Activated CD8-positive, alpha-beta T cell treated with anti-CD3 and anti-CD28 coated beads, Interleukin-2, amount 10 ng/mL, durations not matched to agents 7 days and 5 days (primary cell): Measurements from ENCODE around the gene ZBTB44. TPM values are rescaled to one million over a fixed set of nuclear protein-coding genes. Genes with fewer than 3 reads are reported as not detected.
"Not testable (repeated sequence)": the region's sequence is repeated elsewhere in the genome, so short reads cannot be mapped to it uniquely, and the experiment has no call there.

Experiments used
- ATAC-seq: fragments of 150-1000 bp; cut with Tn5 transposase; one replicate; pipeline ENCODE4 v1.10.0; 2021; ENCODE audit warnings: moderate library complexity
- CTCF ChIA-PET: fragments of 350-600 bp; sonication (Branson Sonifier 250); formaldehyde crosslinking; loops from one replicate; lab custom pipeline; 2021; ENCODE audit warnings: antibody characterized with exemption; lab: Charles Lee
- POLR2A ChIA-PET: fragments of 350-600 bp; sonication (Branson Sonifier 250); formaldehyde crosslinking; loops from one replicate; lab custom pipeline; 2021; ENCODE audit warnings: antibody characterized with exemption; lab: Charles Lee
- DNase-seq: peaks from one replicate; pipeline ENCODE4 v3.0.0-alpha.2; 2020
- H3K27ac Mint-ChIP-seq: one replicate; pipeline ENCODE4 v1.8.0; 2021; ENCODE audit warnings: mild to moderate bottlenecking, mixed read lengths
- H3K27me3 Mint-ChIP-seq: one replicate; pipeline ENCODE4 v1.8.0; 2021; ENCODE audit warnings: low read depth, mixed read lengths
- H3K36me3 Mint-ChIP-seq: one replicate; pipeline ENCODE4 v1.8.0; 2021; ENCODE audit warnings: low read depth, mixed read lengths
- H3K4me1 Mint-ChIP-seq: one replicate; pipeline ENCODE4 v1.8.0; 2021; ENCODE audit warnings: low read depth, mixed read lengths
- H3K4me3 Mint-ChIP-seq: one replicate; pipeline ENCODE4 v1.8.0; 2021; ENCODE audit warnings: mild to moderate bottlenecking, mixed read lengths
- H3K9me3 Mint-ChIP-seq: one replicate; pipeline ENCODE4 v1.8.0; 2022; ENCODE audit warnings: mixed read lengths; ENCODE audit not compliant: insufficient read depth
- total RNA-seq, 2 experiments: library from RNA; stranded (reverse); gene quantifications; one replicate each; pipeline ENCODE4 v1.2.3, GENCODE V29; 2021

ZBTB44 gene
- total RNA-seq, 2 experiments from 2014 or later: 37.8 to 42.1 TPM

DNA sequence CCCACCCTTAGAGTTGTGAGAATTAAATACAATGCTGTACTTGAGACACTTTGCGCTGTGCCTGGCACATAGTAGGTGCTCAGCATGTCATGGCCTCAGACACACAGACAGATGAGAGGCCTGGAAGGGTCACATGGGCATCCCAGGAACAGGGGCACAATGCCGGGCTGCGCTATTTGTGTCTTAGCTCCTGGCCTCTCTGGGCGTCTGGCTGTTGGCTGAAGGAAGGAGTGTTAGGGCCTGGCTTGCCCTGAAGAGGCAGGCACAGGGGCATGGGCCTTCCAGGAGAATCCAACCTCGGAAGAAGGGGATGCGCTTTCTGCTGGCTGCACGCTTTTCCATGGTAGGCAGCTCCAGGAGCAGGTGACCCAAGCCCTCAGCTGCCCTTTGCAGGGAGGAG is 113.7 kb downstream of the ZBTB44 start:
- Mint-ChIP-seq H3K9me3 (no peaks in the 10 kb centered on the region), H3K27ac (no peak overlapping the region), H3K27me3 (no peaks in the 10 kb centered on the region), H3K36me3 (no peaks in the 10 kb centered on the region), H3K4me1 (no peaks in the 10 kb centered on the region), H3K4me3 (no peak overlapping the region)
- POLR2A ChIA-PET: no interaction called here
- CTCF ChIA-PET: interaction anchor here (0.8 to 2.2 kb wide), 2 partner anchors 12 to 661 kb away, joined by 3 to 6 read pairs; no protein-coding TSS in a partner anchor
- no peak for ATAC-seq
- DNase-seq: no peak

DNA sequence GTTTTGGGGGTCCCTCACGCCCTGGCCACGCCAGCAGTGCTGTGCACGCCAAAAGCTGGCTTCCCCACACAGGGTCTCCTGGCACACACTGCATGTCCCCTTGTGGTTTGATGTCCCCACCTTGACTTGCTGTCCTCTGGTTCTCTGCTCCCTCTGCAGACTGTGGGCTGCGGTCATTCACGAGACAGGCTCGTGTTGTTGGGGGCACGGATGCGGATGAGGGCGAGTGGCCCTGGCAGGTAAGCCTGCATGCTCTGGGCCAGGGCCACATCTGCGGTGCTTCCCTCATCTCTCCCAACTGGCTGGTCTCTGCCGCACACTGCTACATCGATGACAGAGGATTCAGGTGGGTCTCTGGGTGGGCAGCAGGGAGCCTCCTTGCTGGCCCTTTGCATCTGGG is 114.9 kb downstream of the ZBTB44 start:
- POLR2A ChIA-PET: interaction anchor here (0.5 kb wide), 1 partner anchor 138 kb away, joined by 4 read pairs; no protein-coding TSS in a partner anchor
- no peaks in the 10 kb centered on the region for H3K27me3 Mint-ChIP-seq
- ATAC-seq: no peak
- CTCF ChIA-PET: no interaction called here
- H3K36me3 Mint-ChIP-seq: no peaks in the 10 kb centered on the region
- DNase-seq: no peak
- H3K9me3 Mint-ChIP-seq: no peaks in the 10 kb centered on the region
- no peak overlapping the region for H3K4me3 Mint-ChIP-seq
- no peaks in the 10 kb centered on the region for H3K4me1 Mint-ChIP-seq
- H3K27ac Mint-ChIP-seq: no peak overlapping the region

DNA sequence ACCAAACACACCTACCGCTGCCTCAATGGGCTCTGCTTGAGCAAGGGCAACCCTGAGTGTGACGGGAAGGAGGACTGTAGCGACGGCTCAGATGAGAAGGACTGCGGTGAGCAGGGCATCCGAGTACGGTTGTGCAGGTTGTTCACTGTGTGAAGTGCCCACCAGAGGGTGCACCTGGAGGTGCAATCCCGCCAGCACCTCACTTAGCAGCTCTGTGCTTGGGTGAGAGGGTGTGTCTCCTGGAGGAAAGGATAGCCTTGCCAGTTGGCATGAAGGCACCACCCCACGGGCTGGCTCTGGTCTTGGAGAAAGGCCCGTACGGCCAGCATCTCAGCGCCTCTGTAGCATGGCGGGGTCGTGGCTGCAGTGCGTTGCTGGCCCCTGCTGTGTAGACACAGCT is 115.8 kb downstream of the ZBTB44 start:
- H3K27me3 Mint-ChIP-seq: no peaks in the 10 kb centered on the region
- no peak overlapping the region for H3K4me3 Mint-ChIP-seq
- H3K4me1 Mint-ChIP-seq: no peaks in the 10 kb centered on the region
- H3K27ac Mint-ChIP-seq: no peak overlapping the region
- ChIA-PET POLR2A (no interaction called here), CTCF (no interaction called here)
- H3K36me3 Mint-ChIP-seq: no peaks in the 10 kb centered on the region
- no peaks in the 10 kb centered on the region for H3K9me3 Mint-ChIP-seq
- no peak for DNase-seq
- ATAC-seq: no peak

DNA sequence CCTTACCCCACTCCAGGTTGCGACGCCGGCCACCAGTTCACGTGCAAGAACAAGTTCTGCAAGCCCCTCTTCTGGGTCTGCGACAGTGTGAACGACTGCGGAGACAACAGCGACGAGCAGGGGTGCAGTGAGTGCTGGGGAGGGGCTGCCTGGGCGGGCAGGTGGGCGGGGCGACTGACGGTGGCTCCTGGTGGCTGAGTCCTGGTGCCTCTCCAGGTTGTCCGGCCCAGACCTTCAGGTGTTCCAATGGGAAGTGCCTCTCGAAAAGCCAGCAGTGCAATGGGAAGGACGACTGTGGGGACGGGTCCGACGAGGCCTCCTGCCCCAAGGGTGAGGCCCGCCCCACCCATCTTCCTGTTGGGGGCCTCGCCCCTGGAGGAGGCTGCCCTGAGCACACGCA is 116.4 kb downstream of the ZBTB44 start:
- DNase-seq: no peak
- no peak overlapping the region for H3K4me3 Mint-ChIP-seq
- H3K27ac Mint-ChIP-seq: no peak overlapping the region
- no peaks in the 10 kb centered on the region for H3K4me1 Mint-ChIP-seq
- no peaks in the 10 kb centered on the region for H3K9me3 Mint-ChIP-seq
- H3K27me3 Mint-ChIP-seq: no peaks in the 10 kb centered on the region
- POLR2A ChIA-PET: no interaction called here
- CTCF ChIA-PET: no interaction called here
- ATAC-seq: no peak
- no peaks in the 10 kb centered on the region for H3K36me3 Mint-ChIP-seq

DNA sequence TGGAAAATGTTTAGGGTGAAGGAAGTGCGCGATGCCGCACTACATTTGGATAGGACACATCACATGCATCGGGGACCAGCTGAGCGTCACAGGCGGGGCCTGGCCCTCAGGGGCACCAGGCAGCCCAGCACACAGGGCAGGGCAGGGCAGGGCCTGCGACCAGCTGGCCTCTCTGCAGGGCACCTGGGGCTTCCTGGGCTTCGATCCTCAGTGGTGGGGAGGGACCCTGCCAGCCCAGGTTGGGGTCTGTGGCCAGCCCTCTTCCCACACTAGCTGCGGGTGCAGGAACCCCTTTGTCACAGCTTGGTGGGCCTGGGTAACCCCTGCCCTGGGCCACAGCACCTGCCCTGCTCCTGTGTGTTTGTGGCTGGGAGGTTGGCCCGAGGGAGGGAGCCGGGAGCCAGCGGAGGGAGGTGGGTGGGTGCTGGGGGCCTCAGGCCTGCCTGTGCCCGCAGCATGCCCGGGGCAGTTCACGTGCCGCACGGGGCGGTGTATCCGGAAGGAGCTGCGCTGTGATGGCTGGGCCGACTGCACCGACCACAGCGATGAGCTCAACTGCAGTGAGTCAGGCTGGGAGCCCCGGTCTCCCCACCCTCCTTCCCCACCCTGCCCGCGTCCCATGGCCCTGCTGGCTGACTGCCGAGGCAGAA is 117.2 kb downstream of the ZBTB44 start:
- ChIA-PET CTCF (no interaction called here), POLR2A (no interaction called here)
- H3K9me3 Mint-ChIP-seq: no peaks in the 10 kb centered on the region
- ATAC-seq (no peak), DNase-seq (no peak)
- no peak overlapping the region for H3K27ac Mint-ChIP-seq
- no peaks in the 10 kb centered on the region for H3K36me3 Mint-ChIP-seq
- no peaks in the 10 kb centered on the region for H3K27me3 Mint-ChIP-seq
- no peak overlapping the region for H3K4me3 Mint-ChIP-seq
- no peaks in the 10 kb centered on the region for H3K4me1 Mint-ChIP-seq

DNA sequence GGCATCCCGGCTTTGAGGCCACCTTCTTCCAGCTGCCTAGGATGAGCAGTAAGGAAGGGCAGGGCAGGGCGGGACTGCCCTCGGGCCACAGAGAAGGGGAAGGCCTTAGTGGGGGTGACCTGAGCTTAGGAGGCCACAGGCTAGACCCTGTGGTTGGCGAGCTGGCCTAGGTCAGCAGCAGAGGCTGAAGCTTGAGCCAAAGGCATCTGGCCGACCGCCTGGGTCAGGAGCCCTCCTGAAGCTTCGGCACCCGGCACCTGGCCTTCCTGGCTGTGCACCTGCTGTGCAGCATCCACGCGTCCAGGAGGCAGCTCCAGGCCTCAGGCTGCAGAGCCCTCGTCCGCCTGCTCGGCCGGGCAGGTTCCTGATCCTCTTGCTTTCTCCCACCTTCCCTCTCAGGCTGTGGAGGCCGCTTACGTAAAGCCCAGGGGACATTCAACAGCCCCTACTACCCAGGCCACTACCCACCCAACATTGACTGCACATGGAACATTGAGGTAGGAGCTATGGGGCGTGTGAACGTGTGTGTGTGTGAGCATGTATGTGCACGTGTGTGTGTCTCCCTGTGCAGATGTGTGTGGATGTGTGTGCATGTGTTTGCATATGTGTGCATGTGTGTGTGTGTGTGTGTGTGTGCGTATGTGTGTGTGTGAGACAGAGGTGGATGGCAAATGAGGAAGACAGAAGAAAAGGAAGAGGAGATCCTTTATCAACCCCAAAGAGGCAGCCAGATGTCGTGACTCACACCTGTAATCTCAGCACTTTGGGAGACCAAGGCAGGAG is 120.3 kb downstream of the ZBTB44 start:
- DNase-seq: no peak
- ChIA-PET CTCF (no interaction called here), POLR2A (interaction anchor here (0.5 kb wide), 1 partner anchor 289 kb away, joined by 3 read pairs; no protein-coding TSS in a partner anchor)
- H3K4me1 Mint-ChIP-seq: no peaks in the 10 kb centered on the region
- ATAC-seq: no peak
- H3K27me3 Mint-ChIP-seq: no peaks in the 10 kb centered on the region
- H3K9me3 Mint-ChIP-seq: no peaks in the 10 kb centered on the region
- H3K4me3 Mint-ChIP-seq: no peak overlapping the region
- no peaks in the 10 kb centered on the region for H3K36me3 Mint-ChIP-seq
- no peak overlapping the region for H3K27ac Mint-ChIP-seq

DNA sequence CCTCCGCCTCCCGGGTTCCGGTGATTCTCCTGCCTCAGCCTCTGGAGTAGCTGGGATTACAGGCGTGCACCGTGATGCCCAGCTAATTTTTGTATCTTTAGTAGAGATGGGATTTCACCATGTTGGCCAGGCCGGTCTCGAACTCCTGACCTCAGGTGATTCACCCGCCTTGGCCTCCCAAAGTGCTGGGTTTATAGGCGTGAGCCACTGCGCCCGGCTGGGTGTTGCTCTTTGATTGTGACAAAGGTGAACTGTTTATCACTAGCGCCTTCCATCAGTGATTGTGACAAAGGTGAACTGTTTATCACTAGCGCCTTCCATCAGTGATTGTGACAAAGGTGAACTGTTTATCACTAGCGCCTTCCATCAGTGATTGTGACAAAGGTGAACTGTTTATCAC is 121.2 kb downstream of the ZBTB44 start:
- H3K36me3 Mint-ChIP-seq, H3K4me3 Mint-ChIP-seq, H3K27me3 Mint-ChIP-seq, CTCF ChIA-PET, H3K4me1 Mint-ChIP-seq, DNase-seq, H3K27ac Mint-ChIP-seq, ATAC-seq, H3K9me3 Mint-ChIP-seq, POLR2A ChIA-PET: not testable (repeated sequence)

DNA sequence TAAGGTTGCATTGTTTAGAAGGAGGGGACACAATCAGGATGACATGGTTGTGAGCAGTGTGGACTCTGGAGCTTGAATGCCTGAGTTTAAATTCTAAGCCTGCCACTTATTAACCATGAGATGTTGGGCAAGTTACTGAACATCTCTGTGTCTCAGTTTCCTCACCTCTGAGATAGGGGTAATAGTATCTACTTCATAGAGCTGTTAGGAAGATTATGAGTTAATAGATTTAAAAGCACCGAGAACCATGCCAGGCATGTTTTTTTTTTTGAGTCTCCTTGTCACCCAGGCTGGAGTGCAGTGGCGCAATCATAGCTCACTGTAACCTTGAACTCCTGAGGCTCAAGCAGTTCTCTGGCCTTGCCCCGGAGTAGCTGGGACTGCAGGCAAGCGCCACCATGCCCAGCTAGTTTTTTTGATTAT is 121.9 kb downstream of the ZBTB44 start:
- ATAC-seq: no peak
- Mint-ChIP-seq H3K9me3 (no peaks in the 10 kb centered on the region), H3K4me1 (no peaks in the 10 kb centered on the region), H3K4me3 (no peak overlapping the region), H3K36me3 (no peaks in the 10 kb centered on the region), H3K27me3 (no peaks in the 10 kb centered on the region), H3K27ac (no peak overlapping the region)
- DNase-seq: no peak
- CTCF ChIA-PET: no interaction called here
- POLR2A ChIA-PET: no interaction called here

DNA sequence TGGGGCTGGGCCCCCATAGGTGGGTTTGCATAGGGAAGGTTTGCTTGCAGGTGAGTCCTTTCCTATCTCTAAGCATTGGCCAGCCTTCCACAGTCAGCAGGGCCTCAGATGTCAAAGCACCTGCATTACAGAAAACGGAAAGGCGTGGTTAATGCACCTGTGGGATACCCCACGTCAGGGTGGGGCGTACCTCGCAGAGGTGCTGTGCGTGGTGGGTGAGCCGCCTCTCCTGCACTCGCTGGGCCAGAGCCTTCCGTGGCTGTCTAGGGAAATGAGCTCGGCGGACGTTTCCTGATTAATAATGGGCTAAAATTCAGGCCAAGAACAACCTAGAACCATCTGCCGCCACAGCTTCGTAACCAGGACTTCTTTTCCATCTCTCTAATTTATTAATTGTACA is 122.8 kb downstream of the ZBTB44 start:
- H3K4me3 Mint-ChIP-seq: no peak overlapping the region
- no peaks in the 10 kb centered on the region for H3K27me3 Mint-ChIP-seq
- H3K36me3 Mint-ChIP-seq: no peaks in the 10 kb centered on the region
- ChIA-PET POLR2A (no interaction called here), CTCF (no interaction called here)
- H3K9me3 Mint-ChIP-seq: no peaks in the 10 kb centered on the region
- ATAC-seq: no peak
- H3K27ac Mint-ChIP-seq: no peak overlapping the region
- DNase-seq: no peak
- no peaks in the 10 kb centered on the region for H3K4me1 Mint-ChIP-seq

DNA sequence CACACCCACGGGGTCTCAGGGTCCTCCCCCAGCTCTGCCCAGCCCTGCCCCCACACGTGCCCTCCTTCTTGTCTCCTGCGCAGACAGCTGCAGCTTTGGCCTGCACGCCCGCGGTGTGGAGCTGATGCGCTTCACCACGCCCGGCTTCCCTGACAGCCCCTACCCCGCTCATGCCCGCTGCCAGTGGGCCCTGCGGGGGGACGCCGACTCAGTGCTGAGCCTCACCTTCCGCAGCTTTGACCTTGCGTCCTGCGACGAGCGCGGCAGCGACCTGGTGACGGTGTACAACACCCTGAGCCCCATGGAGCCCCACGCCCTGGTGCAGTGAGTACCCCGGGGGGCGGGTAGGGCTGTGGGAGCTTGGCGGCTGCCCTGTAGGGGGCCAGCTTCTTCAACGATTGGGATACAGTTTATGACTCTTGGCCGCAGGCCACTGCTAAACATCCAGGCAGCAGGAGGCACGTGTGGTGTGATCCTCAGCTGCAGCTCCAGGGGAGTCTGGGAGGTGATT is 124.3 kb downstream of the ZBTB44 start:
- DNase-seq: no peak
- no peaks in the 10 kb centered on the region for H3K36me3 Mint-ChIP-seq
- H3K27me3 Mint-ChIP-seq: no peaks in the 10 kb centered on the region
- ChIA-PET POLR2A (no interaction called here), CTCF (no interaction called here)
- H3K4me1 Mint-ChIP-seq: no peaks in the 10 kb centered on the region
- H3K27ac Mint-ChIP-seq: no peak overlapping the region
- H3K9me3 Mint-ChIP-seq: no peaks in the 10 kb centered on the region
- ATAC-seq: no peak
- H3K4me3 Mint-ChIP-seq: no peak overlapping the region

DNA sequence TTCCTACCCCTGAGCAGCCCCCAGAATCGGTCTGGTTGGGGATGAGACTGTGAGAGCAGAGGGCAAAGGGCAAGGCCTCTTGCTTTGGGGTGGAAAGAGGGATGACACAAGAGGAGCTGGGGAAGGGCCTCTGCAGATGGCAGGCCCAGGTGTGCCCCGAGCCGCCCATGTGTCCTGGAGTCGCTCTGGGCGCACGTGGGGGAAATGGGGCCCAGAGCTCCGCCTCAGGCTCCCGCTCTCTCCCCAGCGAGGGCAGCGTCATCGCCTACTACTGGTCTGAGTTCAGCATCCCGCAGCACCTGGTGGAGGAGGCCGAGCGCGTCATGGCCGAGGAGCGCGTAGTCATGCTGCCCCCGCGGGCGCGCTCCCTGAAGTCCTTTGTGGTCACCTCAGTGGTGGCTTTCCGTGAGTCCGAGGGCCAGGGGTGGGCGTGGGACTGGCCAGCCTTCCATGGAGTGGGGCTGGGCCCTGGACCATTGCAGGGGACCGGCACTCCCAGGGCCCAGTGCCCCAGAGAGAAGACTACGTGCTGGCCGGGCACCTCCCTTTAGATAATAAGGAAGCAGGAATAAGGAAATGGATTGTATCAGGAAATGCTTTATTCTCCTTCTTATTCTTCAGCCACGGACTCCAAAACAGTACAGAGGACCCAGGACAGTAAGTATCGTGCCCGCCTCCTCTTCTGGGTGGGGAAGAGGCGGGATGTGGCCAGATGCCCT is 125.1 kb downstream of the ZBTB44 start:
- no peaks in the 10 kb centered on the region for H3K27me3 Mint-ChIP-seq
- CTCF ChIA-PET: no interaction called here
- POLR2A ChIA-PET: no interaction called here
- H3K36me3 Mint-ChIP-seq: no peaks in the 10 kb centered on the region
- ATAC-seq: no peak
- no peak for DNase-seq
- no peaks in the 10 kb centered on the region for H3K9me3 Mint-ChIP-seq
- H3K4me3 Mint-ChIP-seq: no peak overlapping the region
- H3K27ac Mint-ChIP-seq: no peak overlapping the region
- no peaks in the 10 kb centered on the region for H3K4me1 Mint-ChIP-seq
